Chondrocyte (in vitro differentiated cells): Measurements from ENCODE around the gene BPIFB2. TPM values are rescaled to one million over a fixed set of nuclear protein-coding genes. Genes with fewer than 3 reads are reported as not detected.

ENCODE experiments used
- DNase-seq: peaks from one replicate; pipeline ENCODE4 v3.0.0; 2021; ENCODE audit warnings: mixed read lengths, low spot score
- H3K27ac Mint-ChIP-seq: one replicate; pipeline ENCODE4 v1.8.0; 2021; ENCODE audit warnings: mild to moderate bottlenecking, moderate library complexity, mixed read lengths; ENCODE audit not compliant: unreplicated experiment
- H3K27me3 Mint-ChIP-seq: 2 replicates; pipeline ENCODE4 v1.8.0; 2021; ENCODE audit warnings: low read depth, mixed read lengths
- H3K36me3 Mint-ChIP-seq: 2 replicates; pipeline ENCODE4 v1.8.0; 2021; ENCODE audit warnings: low read depth, mixed read lengths
- H3K4me1 Mint-ChIP-seq: 2 replicates; pipeline ENCODE4 v1.8.0; 2021; ENCODE audit warnings: low read depth, mild to moderate bottlenecking, mixed read lengths
- H3K4me3 Mint-ChIP-seq: one replicate; pipeline ENCODE4 v1.8.0; 2021; ENCODE audit warnings: mild to moderate bottlenecking, moderate library complexity, mixed read lengths; ENCODE audit not compliant: unreplicated experiment
- H3K9me3 Mint-ChIP-seq: 2 replicates; pipeline ENCODE4 v1.8.0; 2021; ENCODE audit warnings: low read depth, mixed read lengths
- total RNA-seq: library from RNA; stranded (reverse); gene quantifications from 3 replicates; pipeline ENCODE4 v1.2.1, GENCODE V29; 2021
- TF ChIP-seq, protein P1 (sequence below): fragments of 200-600 bp; sonication (generic); IDR thresholded peaks from 2 replicates; pipeline ENCODE4 v1.5.0; 2021; ENCODE audit warnings: antibody characterized with exemption, mild to moderate bottlenecking, moderate library complexity

BPIFB2 gene
- total RNA-seq, 1 donor from 2014 or later: not detected

DNA sequence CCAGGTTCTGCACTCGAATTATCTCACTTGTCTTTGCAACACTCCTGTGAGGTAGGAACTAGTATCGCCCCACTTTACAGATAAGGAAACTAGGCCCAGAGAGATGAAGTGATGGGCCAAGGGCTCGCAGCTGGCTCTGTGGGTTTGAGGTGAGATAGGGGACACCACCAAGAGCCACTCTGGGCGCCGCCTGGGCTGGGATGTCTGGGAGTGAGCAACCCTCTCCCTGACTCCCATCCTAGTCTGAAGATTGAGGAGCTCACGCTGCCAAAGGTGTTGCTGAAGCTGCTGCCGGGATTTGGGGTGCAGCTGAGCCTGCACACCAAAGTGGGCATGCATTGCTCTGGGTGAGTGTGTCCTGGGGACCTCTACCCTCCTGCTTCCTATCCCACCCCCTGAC, 51.6 kb downstream of the BPIFB2 start:
- TF ChIP-seq, protein P1, sequence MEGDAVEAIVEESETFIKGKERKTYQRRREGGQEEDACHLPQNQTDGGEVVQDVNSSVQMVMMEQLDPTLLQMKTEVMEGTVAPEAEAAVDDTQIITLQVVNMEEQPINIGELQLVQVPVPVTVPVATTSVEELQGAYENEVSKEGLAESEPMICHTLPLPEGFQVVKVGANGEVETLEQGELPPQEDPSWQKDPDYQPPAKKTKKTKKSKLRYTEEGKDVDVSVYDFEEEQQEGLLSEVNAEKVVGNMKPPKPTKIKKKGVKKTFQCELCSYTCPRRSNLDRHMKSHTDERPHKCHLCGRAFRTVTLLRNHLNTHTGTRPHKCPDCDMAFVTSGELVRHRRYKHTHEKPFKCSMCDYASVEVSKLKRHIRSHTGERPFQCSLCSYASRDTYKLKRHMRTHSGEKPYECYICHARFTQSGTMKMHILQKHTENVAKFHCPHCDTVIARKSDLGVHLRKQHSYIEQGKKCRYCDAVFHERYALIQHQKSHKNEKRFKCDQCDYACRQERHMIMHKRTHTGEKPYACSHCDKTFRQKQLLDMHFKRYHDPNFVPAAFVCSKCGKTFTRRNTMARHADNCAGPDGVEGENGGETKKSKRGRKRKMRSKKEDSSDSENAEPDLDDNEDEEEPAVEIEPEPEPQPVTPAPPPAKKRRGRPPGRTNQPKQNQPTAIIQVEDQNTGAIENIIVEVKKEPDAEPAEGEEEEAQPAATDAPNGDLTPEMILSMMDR: no peak
- no peaks in the 10 kb centered on the region for H3K4me1 Mint-ChIP-seq
- peak; percentile 68 for DNase-seq
- no peak overlapping the region for H3K4me3 Mint-ChIP-seq
- no peak overlapping the region for H3K27ac Mint-ChIP-seq
- peaks cover 35% of the 10 kb centered on the region for H3K27me3 Mint-ChIP-seq
- no peaks in the 10 kb centered on the region for H3K9me3 Mint-ChIP-seq
- H3K36me3 Mint-ChIP-seq: no peaks in the 10 kb centered on the region

DNA sequence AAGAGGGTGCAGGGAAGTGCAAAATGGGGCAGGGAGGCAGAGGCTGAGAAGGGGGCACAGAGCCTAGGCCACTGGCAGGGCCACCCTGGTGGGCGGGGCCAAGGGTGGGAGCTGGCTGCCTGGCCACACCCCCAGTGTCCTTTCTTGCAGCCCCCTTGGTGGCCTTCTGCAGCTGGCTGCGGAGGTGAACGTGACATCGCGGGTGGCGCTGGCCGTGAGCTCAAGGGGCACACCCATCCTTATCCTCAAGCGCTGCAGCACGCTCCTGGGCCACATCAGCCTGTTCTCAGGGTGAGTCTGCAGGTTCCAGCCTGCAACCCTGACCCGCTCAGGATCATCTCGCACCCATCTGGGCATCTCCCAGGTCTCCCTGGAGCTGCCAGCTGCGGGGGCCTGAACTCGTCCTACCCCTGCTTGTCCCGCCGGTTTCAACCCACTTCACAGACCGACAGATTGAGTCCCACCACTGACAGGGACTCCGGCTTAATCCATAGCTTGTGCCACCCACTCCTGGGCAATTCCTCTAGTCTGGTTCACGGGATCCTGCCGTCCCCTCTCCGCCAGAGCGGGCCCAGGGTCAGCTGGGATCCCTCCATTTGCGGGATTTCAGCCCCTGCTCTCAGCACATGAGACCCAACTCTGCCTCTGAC, 52.4 kb downstream of the BPIFB2 start:
- Mint-ChIP-seq H3K27me3 (peaks cover 28% of the 10 kb centered on the region), H3K4me3 (no peak overlapping the region)

DNA sequence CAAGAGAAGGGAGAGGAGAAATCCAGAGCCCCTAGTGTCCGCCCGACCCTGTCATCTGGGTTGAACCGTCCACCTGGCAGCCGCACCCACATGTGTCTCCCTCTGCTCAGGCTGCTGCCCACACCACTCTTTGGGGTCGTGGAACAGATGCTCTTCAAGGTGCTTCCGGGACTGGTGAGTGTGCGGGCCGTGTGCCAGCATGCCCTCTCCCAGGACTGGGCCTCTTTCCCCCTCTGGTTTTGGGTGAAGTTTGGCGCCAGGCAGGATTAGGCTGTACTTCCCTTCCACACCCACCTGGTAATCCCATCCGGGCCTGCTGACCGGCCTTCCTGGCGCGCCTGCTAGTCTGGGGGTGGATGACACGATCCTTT, 54.1 kb downstream of the BPIFB2 start:
- Mint-ChIP-seq H3K36me3 (no peaks in the 10 kb centered on the region), H3K27ac (no peak overlapping the region), H3K9me3 (no peaks in the 10 kb centered on the region), H3K4me1 (no peaks in the 10 kb centered on the region), H3K4me3 (no peak overlapping the region), H3K27me3 (peaks cover 20% of the 10 kb centered on the region)
- DNase-seq: no peak
- TF ChIP-seq, protein P1: no peak

More for the DNA sequence above, 52.4 kb downstream of the BPIFB2 start:
- DNase-seq: peak; percentile 77
- Mint-ChIP-seq H3K4me1 (no peaks in the 10 kb centered on the region), H3K27ac (no peak overlapping the region), H3K36me3 (no peaks in the 10 kb centered on the region), H3K9me3 (no peaks in the 10 kb centered on the region)
- TF ChIP-seq, protein P1: no peak

DNA sequence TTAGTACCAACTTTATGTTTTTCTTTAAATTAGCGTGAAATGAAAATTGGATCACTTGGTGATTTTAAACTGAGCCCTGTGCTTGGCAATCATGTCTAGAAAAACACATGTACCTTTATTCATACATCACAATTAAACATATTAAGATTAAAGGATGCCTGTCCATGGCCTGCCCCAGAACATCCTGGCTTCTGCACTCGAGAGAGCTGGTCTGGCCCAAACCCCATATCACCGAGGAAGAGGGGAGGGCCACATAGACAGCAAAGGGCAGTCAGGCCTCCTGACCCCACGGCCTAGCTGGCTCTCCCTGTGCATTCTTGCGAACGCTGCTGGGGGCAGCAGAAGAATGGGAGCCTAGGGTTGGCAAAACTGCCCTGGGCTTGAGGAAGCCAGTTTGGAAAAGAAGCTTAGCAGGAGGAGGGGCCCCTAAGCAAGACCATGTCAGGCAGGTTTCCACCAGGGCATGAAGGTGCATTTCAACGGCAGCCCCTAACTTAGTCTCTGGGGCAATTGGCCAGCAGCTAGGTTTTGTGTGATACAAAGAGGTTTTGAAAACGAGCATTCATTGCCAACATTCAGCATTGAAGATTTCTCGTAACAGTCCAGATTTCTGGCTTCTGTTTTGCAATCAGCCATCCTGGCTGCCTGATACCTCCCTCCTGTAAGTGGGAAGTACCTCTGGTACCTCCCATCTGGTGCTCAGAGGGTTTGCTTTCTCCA, 54.8 kb downstream of the BPIFB2 start:
- DNase-seq: peak; percentile 32
- H3K4me3 Mint-ChIP-seq: no peak overlapping the region
- H3K27ac Mint-ChIP-seq: no peak overlapping the region
- H3K4me1 Mint-ChIP-seq: no peaks in the 10 kb centered on the region
- peaks cover 22% of the 10 kb centered on the region for H3K27me3 Mint-ChIP-seq
- no peaks in the 10 kb centered on the region for H3K9me3 Mint-ChIP-seq
- H3K36me3 Mint-ChIP-seq: no peaks in the 10 kb centered on the region
- TF ChIP-seq, protein P1: no peak

DNA sequence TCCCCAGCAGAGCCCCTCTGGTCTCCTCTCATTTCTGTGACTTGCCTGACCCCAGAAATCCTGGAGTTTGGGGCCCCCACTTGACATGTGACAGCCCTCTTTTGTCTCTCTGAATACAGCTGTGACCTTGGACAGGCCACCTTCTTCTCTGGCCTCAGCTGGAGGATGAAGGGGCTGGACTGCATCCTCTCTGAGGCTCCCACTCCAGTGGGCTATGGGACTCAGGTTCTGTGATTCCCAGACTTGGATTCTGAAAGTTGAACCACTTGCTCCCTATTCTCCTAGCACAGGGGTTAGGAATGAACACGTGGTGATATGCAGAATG, 55.3 kb downstream of the BPIFB2 start:
- no peaks in the 10 kb centered on the region for H3K9me3 Mint-ChIP-seq
- no peak overlapping the region for H3K27ac Mint-ChIP-seq
- TF ChIP-seq, protein P1: no peak
- H3K36me3 Mint-ChIP-seq: no peaks in the 10 kb centered on the region
- DNase-seq: peak; percentile 13
- H3K27me3 Mint-ChIP-seq: peaks cover 20% of the 10 kb centered on the region
- H3K4me1 Mint-ChIP-seq: no peaks in the 10 kb centered on the region
- no peak overlapping the region for H3K4me3 Mint-ChIP-seq
